ENCODE data around the gene EHD4.
A peak's percentile ranks its signal among the peaks of the same experiment; 100 is the strongest.

Gene EHD4

GRCh38 chr15:41955100-41955499 lies 17.3 kb downstream of the EHD4 start:
- DNase-seq: no peak

GRCh38 chr15:41954036-41954435 lies 18.3 kb downstream of the EHD4 start:
- no peak for DNase-seq

GRCh38 chr15:41952013-41952563 lies 20.3 kb downstream of the EHD4 start:
- no peak for DNase-seq

- DNase-seq: no peak
These were observed 20.8 kb downstream of the EHD4 start for GRCh38 chr15:41951571-41951970.

GRCh38 chr15:41950489-41950888 lies 21.9 kb downstream of the EHD4 start:
- no peak for DNase-seq

GRCh38 chr15:41950127-41950483 lies 22.3 kb downstream of the EHD4 start:
- no peak for DNase-seq

DNA sequence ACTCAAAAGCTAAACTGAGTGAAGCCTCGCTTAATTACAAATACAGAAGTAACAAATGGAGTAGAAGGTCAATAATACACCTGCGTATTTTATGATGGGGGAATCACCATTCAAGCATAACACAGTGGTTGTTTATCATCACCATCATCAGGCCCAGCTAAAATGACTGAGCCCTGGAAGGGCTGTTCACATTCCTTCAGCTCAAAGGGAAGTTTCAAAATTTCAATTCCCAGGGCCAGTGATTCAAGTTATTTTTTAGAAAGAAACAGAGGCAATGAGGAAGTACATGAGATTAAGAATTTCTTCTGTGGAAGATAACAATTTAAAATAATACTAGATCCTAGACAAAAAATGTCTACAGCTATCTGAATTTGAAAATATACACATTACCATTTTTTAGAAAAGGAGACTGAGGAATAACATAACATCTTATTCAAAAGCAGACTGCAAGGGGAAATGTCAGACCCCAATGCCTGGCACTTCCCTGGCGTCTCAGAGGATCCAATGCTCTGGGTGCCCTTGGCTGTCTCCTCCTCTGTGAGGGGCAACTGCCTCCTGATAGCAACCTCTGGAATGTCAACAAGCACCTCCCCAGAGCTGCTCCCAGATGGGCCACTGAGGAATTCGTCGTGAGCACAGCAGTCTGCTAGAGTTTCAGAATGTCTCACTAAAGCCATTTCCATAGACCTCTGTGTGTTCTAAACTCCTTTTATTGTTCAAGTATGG lies 22.8 kb downstream of the EHD4 start:
- no peak for DNase-seq

- DNase-seq: no peak
These were observed 23.9 kb downstream of the EHD4 start for GRCh38 chr15:41948490-41948889.

DNA sequence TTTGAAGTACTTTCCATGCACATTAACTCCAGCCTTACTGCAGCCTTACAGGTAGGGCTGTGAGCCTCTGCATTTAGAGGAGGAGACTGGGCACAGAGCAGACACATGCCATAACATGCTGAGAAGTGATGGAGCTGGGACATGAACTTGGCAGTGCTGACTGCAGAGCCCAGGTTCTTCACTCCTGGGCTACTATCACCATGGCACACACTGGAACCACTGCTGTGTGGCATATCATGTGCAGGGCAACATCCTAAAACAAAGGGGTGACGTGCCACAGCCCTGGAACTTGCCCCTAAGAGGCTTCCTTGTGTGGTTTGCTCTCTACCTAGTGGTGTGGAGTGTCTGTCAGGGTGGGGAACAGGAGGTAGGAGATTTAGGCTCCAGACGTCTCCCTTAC lies 25.4 kb downstream of the EHD4 start:
- DNase-seq: no peak

- DNase-seq: no peak
These were observed 26.6 kb downstream of the EHD4 start for GRCh38 chr15:41945731-41946130.

DNA sequence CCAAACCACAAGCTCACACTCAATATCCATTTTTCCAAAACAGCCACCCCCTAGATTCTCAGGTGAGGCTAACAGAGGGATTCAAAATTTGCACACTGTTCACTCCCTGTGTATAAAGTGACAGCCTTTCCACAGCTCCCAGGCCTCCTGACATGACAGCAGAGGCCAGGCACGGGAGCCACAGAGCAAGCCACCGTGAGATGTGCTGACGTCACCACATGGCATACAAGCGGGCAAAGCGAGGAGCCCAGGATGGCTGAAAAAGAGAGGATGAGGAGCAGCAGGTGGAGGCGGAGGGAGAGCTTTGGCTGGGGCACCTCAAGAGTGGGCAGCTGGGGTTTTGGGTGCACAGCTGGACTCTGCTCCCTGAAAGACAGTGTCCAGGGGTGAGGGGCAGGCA lies 27.1 kb downstream of the EHD4 start:
- no peak for DNase-seq

GRCh38 chr15:41944313-41944940 lies 27.9 kb downstream of the EHD4 start:
- no peak for DNase-seq

DNA sequence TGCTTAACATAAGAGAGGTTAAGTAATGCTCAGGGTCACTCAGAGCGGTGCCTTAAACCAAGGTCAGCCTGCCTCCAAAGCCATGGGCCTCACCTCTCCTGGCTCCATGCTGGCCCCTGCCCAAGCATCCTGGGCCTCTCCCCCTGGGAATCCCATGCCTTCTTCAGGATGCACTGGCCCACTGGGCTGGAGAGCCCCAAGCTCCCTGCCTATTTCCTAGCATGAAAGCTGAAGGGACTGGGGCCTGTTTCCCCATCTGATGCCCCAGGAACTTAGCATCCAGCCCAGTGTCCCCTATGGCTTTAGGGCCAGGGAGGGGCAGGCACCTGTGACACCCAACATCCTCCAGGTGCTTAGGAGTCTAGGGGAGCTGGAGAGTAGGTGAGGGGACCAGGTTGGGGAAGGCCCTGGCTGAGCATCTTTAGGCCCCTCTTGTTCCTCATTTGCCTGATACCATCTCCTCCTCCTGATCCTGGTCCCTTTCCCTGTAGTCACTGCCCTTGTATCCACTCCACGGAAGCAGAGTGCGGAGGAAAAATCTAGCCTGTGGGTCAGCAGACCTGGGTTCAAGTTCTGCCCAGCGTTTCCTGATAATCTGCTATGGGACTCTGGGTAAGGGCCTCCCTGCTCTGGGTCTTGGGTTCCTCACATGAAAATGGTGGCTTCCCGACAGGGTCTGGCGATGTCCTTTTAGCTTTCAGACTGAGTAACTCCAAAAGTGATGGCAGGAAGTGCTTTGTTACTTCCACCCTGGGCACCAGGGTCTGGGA lies 28.6 kb downstream of the EHD4 start:
- DNase-seq: no peak

- DNase-seq: no peak
These were observed 29.5 kb downstream of the EHD4 start for GRCh38 chr15:41942886-41943285.

DNA sequence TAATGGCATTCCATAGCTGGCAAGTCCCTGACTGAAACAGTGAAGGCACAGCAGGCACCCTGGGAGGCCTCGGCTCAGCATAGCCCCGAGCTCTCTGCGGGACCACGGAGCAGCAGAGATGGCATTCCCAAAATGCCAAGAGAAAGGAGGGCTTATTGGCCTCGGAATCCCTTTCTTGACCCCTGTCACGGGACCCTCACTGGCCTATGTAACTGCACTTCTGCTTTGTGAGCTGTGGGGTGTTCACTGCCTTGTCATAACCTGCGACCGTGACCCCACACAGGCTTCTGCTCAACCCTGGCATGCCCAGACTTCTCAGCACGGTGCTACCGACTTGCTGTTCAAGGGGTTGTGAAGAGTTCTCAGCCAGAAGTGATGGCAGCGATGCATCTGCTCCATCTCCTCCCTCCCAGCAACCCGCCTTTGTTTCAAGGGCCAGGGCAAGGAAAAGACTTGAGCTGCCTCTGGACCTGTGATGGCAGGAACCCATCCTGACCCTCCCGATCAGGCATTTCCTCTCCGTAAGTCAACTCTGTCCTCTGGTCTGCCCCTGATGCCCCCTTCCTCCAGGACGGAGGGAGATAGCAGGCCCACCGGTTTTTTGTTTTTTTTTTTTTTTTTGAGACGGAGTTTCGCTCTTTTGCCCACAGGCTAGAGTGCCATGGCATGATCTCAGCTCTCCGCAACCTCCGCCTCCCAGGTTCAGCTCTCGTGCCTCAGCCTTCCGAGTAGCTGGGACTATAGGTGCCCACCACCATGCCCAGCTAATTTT lies 30.5 kb downstream of the EHD4 start:
- DNase-seq: no peak

DNA sequence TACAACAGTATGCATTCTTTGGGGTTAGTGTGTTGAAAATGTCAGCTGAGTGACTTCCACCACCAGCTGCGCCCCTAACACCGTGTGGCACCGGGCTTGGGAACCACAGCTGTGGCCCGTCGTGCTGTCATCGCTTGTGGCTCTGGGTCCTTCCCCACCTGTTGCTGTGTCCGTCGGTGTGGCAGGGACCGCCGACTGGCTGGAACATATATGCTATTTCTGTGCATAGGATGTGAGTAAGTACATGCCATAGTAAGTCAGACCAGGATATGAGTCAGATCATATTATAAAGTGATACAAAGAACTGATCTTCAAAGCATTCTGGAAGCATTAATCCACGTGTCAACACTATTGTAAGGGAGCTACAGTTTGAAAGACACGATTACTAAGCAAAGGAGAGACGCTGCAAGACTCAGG lies 31.9 kb downstream of the EHD4 start:
- peak; percentile 3 for DNase-seq

DNA sequence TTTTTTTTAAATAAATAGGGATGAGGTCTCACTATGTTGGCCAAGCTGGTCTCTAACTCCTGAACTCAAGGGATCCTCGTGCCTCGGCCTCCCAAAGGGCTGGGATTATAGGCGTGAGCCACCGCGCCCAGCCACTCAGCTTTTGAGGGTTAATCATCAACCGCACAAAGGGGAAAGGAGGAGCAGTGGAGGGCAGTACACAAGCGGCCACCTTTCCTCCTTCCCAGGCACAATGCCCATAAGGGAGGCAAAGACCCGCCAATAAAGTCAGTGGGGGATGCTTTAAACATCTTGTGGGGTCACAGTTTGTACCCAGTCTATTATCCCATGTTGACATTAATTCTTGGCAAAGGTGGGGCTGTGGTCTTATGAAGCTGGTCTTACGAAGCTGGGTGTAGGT lies 32.4 kb downstream of the EHD4 start:
- DNase-seq: no peak

DNA sequence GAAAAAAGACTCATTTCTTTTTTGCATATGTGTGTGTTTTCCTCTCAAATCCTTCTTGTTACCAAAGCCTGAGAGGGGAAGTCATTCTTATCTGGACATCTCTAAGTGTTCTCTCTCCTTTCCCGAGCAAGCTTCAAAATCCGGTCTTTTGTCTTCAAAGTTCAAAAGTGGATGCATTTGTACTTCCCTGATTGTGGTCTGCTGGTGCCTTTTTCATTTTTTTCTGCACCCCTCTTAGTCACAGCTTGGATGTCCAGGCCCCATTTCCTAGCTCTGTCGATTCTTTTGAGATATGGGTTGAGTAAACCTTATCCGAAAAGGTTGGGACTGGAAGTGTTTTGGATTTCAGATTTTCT lies 34.8 kb downstream of the EHD4 start:
- no peak for DNase-seq

DNA sequence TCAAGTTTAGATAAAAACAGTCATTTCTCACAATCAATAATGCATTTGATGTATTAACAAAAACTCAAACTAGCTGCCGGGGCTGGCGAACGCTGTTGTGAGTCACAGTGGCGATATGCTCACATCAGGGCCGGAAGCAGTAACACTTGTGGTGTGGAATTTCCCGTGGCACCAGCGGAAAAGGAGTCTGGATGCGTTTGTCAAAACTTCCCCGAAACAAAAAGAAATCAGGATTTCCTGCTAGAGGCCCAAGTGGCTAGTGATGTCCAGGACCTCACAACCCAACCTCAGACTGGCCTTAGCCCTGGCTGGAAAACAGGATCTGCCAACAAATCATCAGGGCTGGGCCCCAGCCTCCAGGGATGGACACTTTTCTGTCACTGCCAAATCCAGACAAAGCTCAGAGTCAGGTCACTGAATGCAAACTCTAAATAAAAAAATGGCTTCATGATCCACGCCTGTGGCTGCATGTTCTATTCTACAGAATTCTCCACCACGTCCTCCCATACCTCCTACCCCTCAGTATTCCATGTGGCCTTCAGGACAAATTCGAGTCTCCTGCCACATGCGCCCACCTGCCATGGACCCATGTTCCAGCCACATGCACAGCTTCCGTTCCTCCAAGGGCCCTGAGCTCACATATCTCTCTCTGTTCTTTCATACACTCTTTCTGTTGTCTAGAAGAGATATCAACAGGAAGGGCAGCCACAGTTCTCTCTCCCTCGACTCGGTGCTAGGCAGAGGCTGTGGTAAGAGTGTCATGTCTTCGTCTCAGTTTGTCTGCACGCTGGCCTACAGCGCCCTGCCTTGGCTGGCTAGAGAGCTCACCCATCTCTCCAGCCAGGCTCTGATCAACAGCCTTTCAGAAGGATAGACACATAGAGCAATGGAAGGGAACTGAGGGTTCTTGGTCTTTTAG lies 35.4 kb downstream of the EHD4 start:
- DNase-seq: peak; percentile 83

DNA sequence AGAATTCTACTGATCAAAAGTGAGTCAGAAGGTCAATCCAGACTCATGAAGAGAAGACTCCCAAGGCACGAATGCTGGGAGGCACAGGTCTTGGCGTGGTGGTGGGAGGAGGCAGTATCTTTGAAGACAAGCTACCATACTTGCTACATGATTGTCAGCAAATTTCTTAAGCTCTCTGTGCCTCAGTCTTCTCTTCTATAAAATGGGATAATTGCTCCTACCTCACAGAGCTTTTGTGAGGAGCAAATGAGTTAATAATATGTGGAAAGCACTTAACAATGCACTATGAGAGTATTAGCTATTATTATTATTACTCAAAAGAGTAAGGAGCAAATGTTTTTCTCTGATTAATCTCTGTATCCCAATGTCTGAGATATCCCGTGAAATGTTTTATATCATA lies 36.2 kb downstream of the EHD4 start:
- no peak for DNase-seq

DNA sequence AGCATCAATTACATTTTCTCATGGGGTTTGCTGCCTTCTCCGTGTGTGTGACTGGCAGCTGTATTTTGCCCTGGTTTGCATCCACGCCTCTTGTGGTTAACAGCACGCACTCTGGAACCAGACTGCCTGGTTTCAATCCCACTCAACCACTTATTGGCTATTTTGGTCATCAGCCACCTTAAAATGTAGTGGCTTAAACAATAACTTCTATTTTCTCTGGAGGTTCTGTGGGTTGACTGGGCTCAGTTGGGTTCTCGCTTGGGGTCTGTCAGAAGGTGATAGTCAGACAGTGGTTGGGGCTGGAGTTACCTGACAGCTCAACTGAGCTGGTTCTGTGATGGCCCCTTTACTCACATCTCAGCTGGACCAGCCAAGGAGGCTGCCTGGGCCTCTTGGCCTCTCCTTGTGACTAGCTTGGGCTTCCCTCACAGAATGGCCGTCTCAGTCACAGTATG lies 36.8 kb downstream of the EHD4 start:
- peak; percentile 3 for DNase-seq

DNA sequence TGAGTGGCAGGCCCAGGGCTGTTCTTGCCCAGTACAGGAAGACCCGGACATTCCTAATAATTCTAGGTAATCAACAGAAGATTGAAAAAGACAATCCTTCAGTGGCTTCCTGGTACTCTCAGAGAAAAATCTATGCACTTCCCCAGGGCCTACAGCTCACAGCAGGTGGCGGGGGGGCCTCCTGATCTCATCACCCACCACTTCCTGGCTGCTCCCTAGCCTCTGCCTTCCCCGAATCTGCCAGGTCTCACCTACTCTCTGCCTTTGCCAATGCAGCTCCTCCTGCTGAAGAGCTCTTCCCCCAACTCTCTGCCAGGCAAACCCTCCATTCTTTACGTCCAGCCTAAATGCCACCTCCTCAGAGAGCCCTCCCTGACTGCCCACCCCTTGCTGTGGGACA lies 37.5 kb downstream of the EHD4 start:
- peak; percentile 81 for DNase-seq

Data from central memory CD4-positive, alpha-beta T cell (primary cell).